MM.1S (cell line): ENCODE measurements around the gene CBFA2T2.

Source experiments
- DNase-seq: peaks from one replicate; pipeline ENCODE4 v3.0.0-alpha.2; 2015
- H2AFZ ChIP-seq: fragments of 300-600 bp; sonication (generic); 2 replicates; pipeline ENCODE4 v1.6.0; 2016; ENCODE audit warnings: antibody characterized with exemption, low read length
- H3F3A ChIP-seq: fragments of 300-600 bp; sonication (generic); 2 replicates; pipeline ENCODE4 v1.6.1; 2016; ENCODE audit warnings: mild to moderate bottlenecking, antibody characterized with exemption, low read length, moderate library complexity, mixed read lengths; ENCODE audit not compliant: insufficient read depth
- H3K27ac ChIP-seq: fragments of 300-600 bp; sonication (generic); 2 replicates; pipeline ENCODE4 v1.5.1; 2016; ENCODE audit warnings: mild to moderate bottlenecking, low read length
- H3K27me3 ChIP-seq: fragments of 300-600 bp; sonication (generic); replicated peaks from 2 replicates; pipeline ENCODE4 v1.6.0; 2016; ENCODE audit warnings: low read length; ENCODE audit not compliant: insufficient read depth
- H3K36me3 ChIP-seq: fragments of 300-600 bp; sonication (generic); replicated peaks from 2 replicates; pipeline ENCODE4 v1.6.1; 2016; ENCODE audit warnings: mild to moderate bottlenecking, low read length, mixed read lengths; ENCODE audit not compliant: insufficient read depth
- H3K4me1 ChIP-seq: fragments of 300-600 bp; sonication (generic); 2 replicates; pipeline ENCODE4 v1.6.1; 2016; ENCODE audit warnings: low read length, mixed read lengths
- H3K4me2 ChIP-seq: fragments of 300-600 bp; sonication (generic); 2 replicates; pipeline ENCODE4 v1.6.0; 2016; ENCODE audit warnings: low read depth, low read length
- H3K4me3 ChIP-seq: fragments of 300-600 bp; sonication (generic); 2 replicates; pipeline ENCODE4 v1.5.1; 2016; ENCODE audit warnings: low read length, mixed read lengths
- H3K79me2 ChIP-seq: fragments of 300-600 bp; sonication (generic); 2 replicates; pipeline ENCODE4 v1.6.1; 2016; ENCODE audit warnings: mixed run types, low read length, mixed read lengths
- H3K9ac ChIP-seq: fragments of 300-600 bp; sonication (generic); 2 replicates; pipeline ENCODE4 v1.6.1; 2016; ENCODE audit warnings: low read length, mixed read lengths
- H3K9me2 ChIP-seq: fragments of 300-600 bp; sonication (generic); replicated peaks from 2 replicates; pipeline ENCODE4 v1.6.1; 2016; ENCODE audit warnings: mild to moderate bottlenecking, low read length, mixed read lengths; ENCODE audit not compliant: insufficient read depth
- H3K9me3 ChIP-seq: fragments of 300-600 bp; sonication (generic); replicated peaks from 2 replicates; pipeline ENCODE4 v1.6.1; 2016; ENCODE audit warnings: mild to moderate bottlenecking, low read length, mixed read lengths; ENCODE audit not compliant: insufficient read depth
- H4K20me1 ChIP-seq: fragments of 300-600 bp; sonication (generic); 2 replicates; pipeline ENCODE4 v1.6.1; 2016; ENCODE audit warnings: mild to moderate bottlenecking, low read length, moderate library complexity, mixed read lengths; ENCODE audit not compliant: insufficient read depth
- CTCF ChIP-seq: fragments of 300-600 bp; sonication (generic); IDR thresholded peaks from 2 replicates; pipeline ENCODE4 v1.5.1; 2016; ENCODE audit warnings: antibody characterized with exemption, low read length, mixed read lengths
- EZH2 ChIP-seq: fragments of 300-600 bp; sonication (generic); optimal IDR thresholded peaks from 2 replicates; pipeline ENCODE3; 2017; ENCODE audit warnings: low read depth, mild to moderate bottlenecking, antibody characterized with exemption, low read length, mixed read lengths
- EZH2phosphoT487 ChIP-seq: fragments of 300-600 bp; sonication (generic); IDR thresholded peaks from 2 replicates; pipeline ENCODE4 v1.6.1; 2018; ENCODE audit warnings: antibody characterized with exemption, low read length

The CBFA2T2 gene

GRCh38 chr20:33466303-33466646 lies 23.6 kb upstream of the CBFA2T2 start:
- DNase-seq: no peak
- Histone ChIP-seq H3F3A (no peaks in the 10 kb centered on the region), H3K9me3 (no peaks in the 10 kb centered on the region), H3K27ac (no peak overlapping the region), H3K4me1 (no peaks in the 10 kb centered on the region), H3K4me2 (no peak overlapping the region), H3K9ac (no peak overlapping the region), H3K36me3 (no peaks in the 10 kb centered on the region), H3K27me3 (no peaks in the 10 kb centered on the region), H4K20me1 (no peaks in the 10 kb centered on the region), H3K9me2 (no peaks in the 10 kb centered on the region), H3K79me2 (no peaks in the 10 kb centered on the region), H3K4me3 (no peak overlapping the region), H2AFZ (no peak overlapping the region)
- no peak for TF ChIP-seq EZH2phosphoT487
- no peak for TF ChIP-seq CTCF

DNA sequence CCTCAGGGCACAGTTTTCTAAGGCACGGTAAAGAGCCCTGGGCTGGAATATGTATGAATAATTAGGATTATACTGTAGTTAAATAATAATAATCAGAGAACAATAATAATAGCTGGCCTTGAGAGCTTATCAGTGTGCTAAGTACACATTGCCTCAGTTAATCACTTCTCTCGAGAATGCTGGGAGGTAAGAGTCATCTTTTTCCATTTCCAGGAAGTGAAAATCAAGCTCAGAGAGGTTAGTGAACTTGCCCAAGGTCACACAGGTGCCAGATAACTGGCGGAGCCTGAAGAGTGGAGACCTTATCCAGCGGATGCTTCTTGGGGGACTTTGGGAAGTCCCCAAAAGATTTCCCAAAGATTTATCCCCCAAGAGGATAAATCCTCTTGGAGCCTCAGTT lies 19.4 kb upstream of the CBFA2T2 start:
- no peak overlapping the region for H3K4me3 ChIP-seq
- H4K20me1 ChIP-seq: no peaks in the 10 kb centered on the region
- no peaks in the 10 kb centered on the region for H3K27me3 ChIP-seq
- H3K27ac ChIP-seq: no peak overlapping the region
- H3K9me3 ChIP-seq: no peaks in the 10 kb centered on the region
- DNase-seq: no peak
- TF ChIP-seq CTCF (no peak), EZH2 (no peak), EZH2phosphoT487 (no peak)
- no peaks in the 10 kb centered on the region for H3K4me1 ChIP-seq
- no peak overlapping the region for H3K9ac ChIP-seq
- H3F3A ChIP-seq: no peaks in the 10 kb centered on the region
- H2AFZ ChIP-seq: no peak overlapping the region
- H3K4me2 ChIP-seq: no peak overlapping the region
- H3K36me3 ChIP-seq: no peaks in the 10 kb centered on the region
- H3K9me2 ChIP-seq: no peaks in the 10 kb centered on the region
- no peaks in the 10 kb centered on the region for H3K79me2 ChIP-seq

- Histone ChIP-seq H3K27me3 (no peaks in the 10 kb centered on the region), H3K9me2 (no peaks in the 10 kb centered on the region), H3K4me1 (no peaks in the 10 kb centered on the region), H3K9me3 (no peaks in the 10 kb centered on the region), H3K9ac (no peak overlapping the region), H3K4me2 (no peak overlapping the region), H3F3A (no peaks in the 10 kb centered on the region), H3K79me2 (no peaks in the 10 kb centered on the region), H2AFZ (no peak overlapping the region), H4K20me1 (no peaks in the 10 kb centered on the region), H3K27ac (no peak overlapping the region), H3K4me3 (no peak overlapping the region), H3K36me3 (no peaks in the 10 kb centered on the region)
- DNase-seq: no peak
- TF ChIP-seq CTCF (no peak), EZH2phosphoT487 (no peak), EZH2 (no peak)
These were observed 19.0 kb upstream of the CBFA2T2 start for GRCh38 chr20:33470866-33471265.
